OCI-LY3 (cell line): ENCODE results near the gene SERINC1.

Source experiments
- H2AFZ ChIP-seq: fragments of 200-600, 300-600 bp; shearing (Covaris generic); 2 replicates; pipeline ENCODE4 v1.6.0; 2014; ENCODE audit warnings: antibody characterized with exemption, low read depth, low read length
- H3K27ac ChIP-seq: fragments of 200-600, 300-600 bp; sonication (generic); 2 replicates; pipeline ENCODE4 v1.5.1; 2014; ENCODE audit warnings: mild to moderate bottlenecking, low read length, moderate library complexity, mixed read lengths
- H3K27me3 ChIP-seq: fragments of 200-600, 300-600 bp; sonication (generic); 2 replicates; pipeline ENCODE4 v1.6.1; 2014; ENCODE audit warnings: low read depth, low read length, mixed read lengths
- H3K36me3 ChIP-seq: fragments of 200-600, 300-600 bp; sonication (generic); replicated peaks from 2 replicates; pipeline ENCODE3; 2014; ENCODE audit warnings: low read depth, low read length, mixed read lengths
- H3K4me1 ChIP-seq: fragments of 300-600, 200-600 bp; sonication (generic); 2 replicates; pipeline ENCODE4 v1.6.1; 2014; ENCODE audit warnings: low read length, mixed read lengths
- H3K4me2 ChIP-seq: fragments of 200-600, 300-600 bp; sonication (generic); 2 replicates; pipeline ENCODE4 v1.6.1; 2014; ENCODE audit warnings: low read length, mixed read lengths
- H3K4me3 ChIP-seq: fragments of 300-600, 200-600 bp; sonication (generic); 2 replicates; pipeline ENCODE4 v1.5.1; 2014; ENCODE audit warnings: antibody characterized with exemption, mild to moderate bottlenecking, low read length, moderate library complexity
- H3K79me2 ChIP-seq: fragments of 300-600, 200-600 bp; shearing (Covaris generic); 2 replicates; pipeline ENCODE4 v1.6.1; 2014; ENCODE audit warnings: mild to moderate bottlenecking, low read length, mixed read lengths
- H3K9ac ChIP-seq: fragments of 300-600, 200-600 bp; shearing (Covaris generic); 2 replicates; pipeline ENCODE4 v1.6.0; 2014; ENCODE audit warnings: mild to moderate bottlenecking, low read length, moderate library complexity
- H3K9me3 ChIP-seq: fragments of 200-600, 300-600 bp; shearing (Covaris generic); 2 replicates; pipeline ENCODE4 v1.6.1; 2014; ENCODE audit warnings: low read length, mixed read lengths; ENCODE audit not compliant: insufficient read depth
- H4K20me1 ChIP-seq: fragments of 200-600, 300-600 bp; sonication (generic); 2 replicates; pipeline ENCODE4 v1.6.1; 2016; ENCODE audit warnings: low read length, mixed read lengths; ENCODE audit not compliant: insufficient read depth
- CTCF ChIP-seq: fragments of 200-600, 300-600 bp; sonication (generic); IDR thresholded peaks from 2 replicates; pipeline ENCODE4 v1.5.1; 2014; ENCODE audit warnings: antibody characterized with exemption, low read length, low read depth
- EZH2phosphoT487 ChIP-seq: fragments of 200-600 bp; shearing (Covaris generic); IDR thresholded peaks from 2 replicates; pipeline ENCODE4 v1.6.1; 2018; ENCODE audit warnings: antibody characterized with exemption, mixed run types, low read depth

SERINC1 gene

DNA sequence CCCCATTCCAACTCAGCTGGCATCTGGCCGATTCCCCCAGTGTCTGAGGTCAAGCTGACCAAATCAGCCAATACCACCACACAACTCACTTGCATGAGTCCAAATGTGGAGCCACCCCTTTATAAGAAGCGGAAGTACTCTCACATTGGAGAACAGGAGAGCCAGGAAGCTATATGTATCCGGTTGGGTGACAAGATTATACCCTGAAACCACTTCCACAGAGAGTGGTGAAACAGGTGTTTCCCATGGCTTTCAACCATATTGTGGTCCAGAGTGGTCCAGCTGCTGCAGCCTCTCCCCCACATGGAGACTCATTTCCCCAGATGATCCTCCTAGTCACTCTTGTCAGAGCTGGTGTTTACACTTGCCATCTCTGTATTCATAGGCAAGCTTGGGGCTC, 24.0 kb upstream of the SERINC1 start:
- TF ChIP-seq EZH2phosphoT487 (no peak), CTCF (no peak)
- Histone ChIP-seq H3K4me2 (no peak overlapping the region), H3K36me3 (no peaks in the 10 kb centered on the region), H3K9ac (no peak overlapping the region), H3K27ac (no peak overlapping the region), H3K4me1 (no peaks in the 10 kb centered on the region), H3K79me2 (no peaks in the 10 kb centered on the region), H3K9me3 (no peaks in the 10 kb centered on the region), H3K4me3 (no peak overlapping the region), H4K20me1 (no peaks in the 10 kb centered on the region), H3K27me3 (no peaks in the 10 kb centered on the region), H2AFZ (no peak overlapping the region)

DNA sequence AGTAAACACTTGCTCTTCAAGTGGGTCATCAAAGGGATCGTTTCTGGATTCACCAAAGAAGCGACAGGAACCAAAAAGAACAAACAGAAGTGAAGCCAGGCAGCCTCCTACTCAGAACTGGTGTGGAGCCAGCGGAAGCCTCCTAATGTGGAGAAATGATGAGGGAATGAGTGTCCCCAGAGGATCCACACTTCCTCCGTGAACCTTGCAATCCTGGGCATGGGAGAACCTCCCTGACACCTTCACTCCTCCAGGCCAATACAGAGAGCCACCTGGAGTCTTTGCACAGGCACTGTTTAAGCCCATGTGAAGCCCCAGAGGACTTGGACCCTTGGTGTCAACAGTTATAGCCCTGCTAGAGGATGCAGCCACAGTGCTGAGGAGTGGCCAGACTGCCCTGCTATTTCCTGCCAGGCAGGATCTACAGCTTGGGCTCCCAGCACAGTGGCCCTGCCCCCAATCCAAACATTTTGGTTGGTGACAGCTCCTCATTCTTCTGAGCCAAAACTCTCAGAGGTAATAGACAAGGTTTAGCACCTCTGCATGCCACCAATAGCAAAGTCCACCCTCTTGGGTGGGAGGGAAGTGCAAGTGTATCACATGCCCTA, 23.2 kb upstream of the SERINC1 start:
- H3K9ac ChIP-seq, result no peak overlapping the region
- no peaks in the 10 kb centered on the region for H3K27me3 ChIP-seq
- TF ChIP-seq EZH2phosphoT487 (no peak), CTCF (no peak)
- no peaks in the 10 kb centered on the region for H3K79me2 ChIP-seq
- no peaks in the 10 kb centered on the region for H3K36me3 ChIP-seq
- H3K4me3 ChIP-seq, result no peak overlapping the region
- no peaks in the 10 kb centered on the region for H3K9me3 ChIP-seq
- no peak overlapping the region for H3K27ac ChIP-seq
- H2AFZ ChIP-seq, result no peak overlapping the region
- H3K4me1 ChIP-seq, result no peaks in the 10 kb centered on the region
- no peaks in the 10 kb centered on the region for H4K20me1 ChIP-seq
- no peak overlapping the region for H3K4me2 ChIP-seq

GRCh38 chr6:122491919-122492555, 20.4 kb upstream of the SERINC1 start:
- Histone ChIP-seq H3K9me3 (no peaks in the 10 kb centered on the region), H2AFZ (peak overlapping the region; percentile 76), H3K4me3 (peak overlapping the region; percentile 68), H3K79me2 (no peaks in the 10 kb centered on the region), H4K20me1 (no peaks in the 10 kb centered on the region), H3K4me2 (peak overlapping the region; percentile 80), H3K9ac (peak overlapping the region; percentile 31; the same call in 1 of the 2 replicates), H3K36me3 (no peaks in the 10 kb centered on the region), H3K27ac (no peak overlapping the region), H3K27me3 (no peaks in the 10 kb centered on the region), H3K4me1 (no peaks in the 10 kb centered on the region)
- peak; percentile 78 for TF ChIP-seq CTCF
- TF ChIP-seq EZH2phosphoT487, result no peak

DNA sequence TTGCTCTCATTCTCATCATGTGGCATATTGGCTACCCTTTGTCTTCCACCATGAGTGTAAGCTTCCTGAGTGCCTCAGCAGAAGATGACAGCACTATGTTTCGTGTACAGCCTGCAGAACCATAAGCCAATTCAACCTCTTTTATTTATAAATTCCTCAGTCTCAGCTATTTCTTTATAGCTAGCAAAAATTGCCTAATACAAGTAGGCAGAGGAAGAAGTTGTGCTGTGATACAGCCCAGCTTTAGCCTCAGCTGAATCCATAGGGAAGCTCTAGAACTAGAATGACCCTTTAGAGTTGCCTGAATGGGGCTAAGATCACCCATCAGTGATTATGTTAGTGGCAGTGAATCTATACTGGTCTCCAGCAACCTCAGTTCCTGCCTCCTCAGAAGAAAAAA, 19.0 kb upstream of the SERINC1 start:
- no peak overlapping the region for H3K27ac ChIP-seq
- no peak for TF ChIP-seq CTCF
- no peak for TF ChIP-seq EZH2phosphoT487
- no peaks in the 10 kb centered on the region for H3K79me2 ChIP-seq
- no peaks in the 10 kb centered on the region for H4K20me1 ChIP-seq
- H3K9ac ChIP-seq, result no peak overlapping the region
- H3K27me3 ChIP-seq, result no peaks in the 10 kb centered on the region
- H3K4me2 ChIP-seq, result no peak overlapping the region
- H3K9me3 ChIP-seq, result no peaks in the 10 kb centered on the region
- no peaks in the 10 kb centered on the region for H3K4me1 ChIP-seq
- H3K4me3 ChIP-seq, result no peak overlapping the region
- no peaks in the 10 kb centered on the region for H3K36me3 ChIP-seq
- H2AFZ ChIP-seq, result no peak overlapping the region
